Activated gamma-delta T cell (primary cell): ENCODE results near the gene DIS3L2.
"Not testable (repeated sequence)": the region's sequence is repeated elsewhere in the genome, so short reads cannot be mapped to it uniquely, and the experiment has no call there.

ENCODE experiments used
- DNase-seq: peaks from one replicate; lab custom pipeline; 2025; lab: John Stamatoyannopoulos, UW

DIS3L2 gene

GRCh38 chr2:232369126-232369951, 407.8 kb downstream of the DIS3L2 start:
- no peak for DNase-seq

GRCh38 chr2:232370007-232370406, 408.5 kb downstream of the DIS3L2 start:
- not testable (repeated sequence) for DNase-seq

GRCh38 chr2:232372231-232373208, 411.0 kb downstream of the DIS3L2 start:
- DNase-seq, result no peak

GRCh38 chr2:232374356-232374755, 412.8 kb downstream of the DIS3L2 start:
- no peak for DNase-seq

GRCh38 chr2:232375164-232375563, 413.7 kb downstream of the DIS3L2 start:
- DNase-seq, result no peak

- no peak for DNase-seq
Observed at GRCh38 chr2:232376260-232376659, 414.7 kb downstream of the DIS3L2 start.

- no peak for DNase-seq
Observed at GRCh38 chr2:232376713-232377112, 415.2 kb downstream of the DIS3L2 start.

- DNase-seq, result no peak
Observed at GRCh38 chr2:232377319-232377718, 415.8 kb downstream of the DIS3L2 start.

GRCh38 chr2:232377841-232378734, 416.6 kb downstream of the DIS3L2 start:
- no peak for DNase-seq

GRCh38 chr2:232378735-232379151, 417.2 kb downstream of the DIS3L2 start, which contains the start of gene ALPP:
TSS of gene ALPP (plus strand) at chr2:232378751. CDS start at chr2:232378803, 52 bp downstream.
- not testable (repeated sequence) for DNase-seq

GRCh38 chr2:232379610-232380590, 418.4 kb downstream of the DIS3L2 start:
- DNase-seq, result not testable (repeated sequence)

GRCh38 chr2:232381204-232382031, 419.9 kb downstream of the DIS3L2 start:
- DNase-seq, result not testable (repeated sequence)

- no peak for DNase-seq
Observed at GRCh38 chr2:232382331-232383225, 421.1 kb downstream of the DIS3L2 start.

- DNase-seq, result no peak
Observed at GRCh38 chr2:232384466-232384865, 423.0 kb downstream of the DIS3L2 start.

- DNase-seq, result not testable (repeated sequence)
Observed at GRCh38 chr2:232385058-232385457, 423.5 kb downstream of the DIS3L2 start.

- no peak for DNase-seq
Observed at GRCh38 chr2:232385660-232386489, 424.4 kb downstream of the DIS3L2 start.

GRCh38 chr2:232386490-232386739, 424.9 kb downstream of the DIS3L2 start:
- no peak for DNase-seq
